ENCODE data around the gene CFD. TPM values are rescaled to one million over a fixed set of nuclear protein-coding genes. Genes with fewer than 3 reads are reported as not detected.

Gene CFD
- total RNA-seq, 1 experiment from 2014 or later = 14.4 TPM

GRCh38 chr19:906480-906879, 47.0 kb downstream of the CFD start:
- DNase-seq (ENCODE audit: low spot score) = no peak

GRCh38 chr19:907183-907853, 47.9 kb downstream of the CFD start:
- DNase-seq (ENCODE audit: low spot score) = no peak

- DNase-seq (ENCODE audit: low spot score) = no peak
Observed at GRCh38 chr19:911197-912033, 52.0 kb downstream of the CFD start.

GRCh38 chr19:912181-913079, 53.0 kb downstream of the CFD start:
- no peak for DNase-seq (ENCODE audit: low spot score)

Other genes with a start within 250 kb of the CFD start
- gene POLRMT, start 226.1 kb upstream of the CFD start, total RNA-seq (2014; rRNA removed; shearing (Covaris generic)) = 42.7 and 58.4 TPM in 2 replicates
- 0.17 TPM in 1 of 2 replicates, not detected in the other for gene FGF22, start 219.8 kb upstream of the CFD start, total RNA-seq (2014; rRNA removed; shearing (Covaris generic))
- 40.9 and 62.4 TPM in 2 replicates for gene RNF126, start 196.4 kb upstream of the CFD start, total RNA-seq (2014; rRNA removed; shearing (Covaris generic))
- gene FSTL3, start 183.3 kb upstream of the CFD start, total RNA-seq (2014; rRNA removed; shearing (Covaris generic)) = 267 and 269 TPM in 2 replicates
- not detected in 2 replicates for gene PRSS57, start 164.2 kb upstream of the CFD start, total RNA-seq (2014; rRNA removed; shearing (Covaris generic))
- 42.9 and 47.9 TPM in 2 replicates for gene PALM, start 150.7 kb upstream of the CFD start, total RNA-seq (2014; rRNA removed; shearing (Covaris generic))
- gene MISP, start 108.6 kb upstream of the CFD start, total RNA-seq (2014; rRNA removed; shearing (Covaris generic)) = 58.6 and 86.2 TPM in 2 replicates
- 171 and 174 TPM in 2 replicates for gene PTBP1, start 62.2 kb upstream of the CFD start, total RNA-seq (2014; rRNA removed; shearing (Covaris generic))
- gene PLPPR3, start 37.7 kb upstream of the CFD start, total RNA-seq (2014; rRNA removed; shearing (Covaris generic)) = 7.5 and 12.7 TPM in 2 replicates
- 0.36 TPM in 1 of 2 replicates, not detected in the other for gene AZU1, start 31.8 kb upstream of the CFD start, total RNA-seq (2014; rRNA removed; shearing (Covaris generic))
- 0.14 and 0.16 TPM in 2 replicates for gene PRTN3, start 18.7 kb upstream of the CFD start, total RNA-seq (2014; rRNA removed; shearing (Covaris generic))
- not detected in 2 replicates for gene ELANE, start 7.4 kb upstream of the CFD start, total RNA-seq (2014; rRNA removed; shearing (Covaris generic))
- 15.2 and 17.2 TPM in 2 replicates for gene MED16, start 33.5 kb downstream of the CFD start, total RNA-seq (2014; rRNA removed; shearing (Covaris generic))
- not detected in 2 replicates for gene RNU6-9, start 33.8 kb downstream of the CFD start, total RNA-seq (2014; rRNA removed; shearing (Covaris generic))
- 23.0 and 29.7 TPM in 2 replicates for gene R3HDM4, start 53.6 kb downstream of the CFD start, total RNA-seq (2014; rRNA removed; shearing (Covaris generic))
- not detected in 2 replicates for gene KISS1R, start 57.7 kb downstream of the CFD start, total RNA-seq (2014; rRNA removed; shearing (Covaris generic))
- 2.4 and 4.4 TPM in 2 replicates for gene ARID3A, start 66.4 kb downstream of the CFD start, total RNA-seq (2014; rRNA removed; shearing (Covaris generic))
- 41.8 and 42.6 TPM in 2 replicates for gene WDR18, start 124.7 kb downstream of the CFD start, total RNA-seq (2014; rRNA removed; shearing (Covaris generic))
- gene GRIN3B, start 140.8 kb downstream of the CFD start, total RNA-seq (2014; rRNA removed; shearing (Covaris generic)) = 0.38 TPM in 1 of 2 replicates, not detected in the other
- 104 and 131 TPM in 2 replicates for gene TMEM259, start 161.5 kb downstream of the CFD start, total RNA-seq (2014; rRNA removed; shearing (Covaris generic))
- gene RNU6-2, start 161.9 kb downstream of the CFD start, total RNA-seq (2014; rRNA removed; shearing (Covaris generic)) = not detected in 2 replicates
- 219 and 243 TPM in 2 replicates for gene CNN2, start 166.9 kb downstream of the CFD start, total RNA-seq (2014; rRNA removed; shearing (Covaris generic))
- gene ABCA7, start 180.4 kb downstream of the CFD start, total RNA-seq (2014; rRNA removed; shearing (Covaris generic)) = 5.1 and 8.6 TPM in 2 replicates
- 3.1 and 4.9 TPM in 2 replicates for gene ARHGAP45, start 207.5 kb downstream of the CFD start, total RNA-seq (2014; rRNA removed; shearing (Covaris generic))
- gene POLR2E, start 235.7 kb downstream of the CFD start, total RNA-seq (2014; rRNA removed; shearing (Covaris generic)) = 265 and 318 TPM in 2 replicates
- gene GPX4, start 244.3 kb downstream of the CFD start, total RNA-seq (2014; rRNA removed; shearing (Covaris generic)) = 323 and 353 TPM in 2 replicates